B cell (primary cell): ENCODE measurements around the gene DOCK1. TPM values are rescaled to one million over a fixed set of nuclear protein-coding genes. Genes with fewer than 3 reads are reported as not detected.

Source experiments
- ATAC-seq: fragments of 200-7000 bp; cut with Tn5 transposase; one replicate; pipeline ENCODE4 v1.10.0; 2021; ENCODE audit warnings: low read depth, mild to moderate bottlenecking, moderate number of reproducible peaks, moderate library complexity
- CTCF ChIA-PET: fragments of 350-600 bp; sonication (Branson Sonifier 250); formaldehyde crosslinking; loops from one replicate; lab custom pipeline; 2021; ENCODE audit warnings: antibody characterized with exemption, inconsistent platforms; lab: Charles Lee
- POLR2A ChIA-PET: fragments of 350-600 bp; sonication (Branson Sonifier 250); formaldehyde crosslinking; loops from one replicate; lab custom pipeline; 2021; ENCODE audit warnings: antibody characterized with exemption; lab: Charles Lee
- DNase-seq: peaks from one replicate; pipeline ENCODE4 v3.0.0; 2013
- H2AFZ ChIP-seq: 2 replicates; pipeline ENCODE4 v1.6.1; 2012; ENCODE audit warnings: mild to moderate bottlenecking, low read depth, low read length; ENCODE audit not compliant: insufficient read depth, poor library complexity, severe bottlenecking
- H3K27ac ChIP-seq, 2 donors: 1 replicate in 1 of 2; 2 replicates in 1 of 2; pipeline ENCODE4 v1.5.1; 2012 to 2013; ENCODE audit warnings: low read length in 2 of 2, mild to moderate bottlenecking in 2 of 2, moderate library complexity in 1 of 2
- H3K27me3 ChIP-seq, 4 experiments: fragments of 200-600 bp in 1 of 4; sonication (generic) in 1 of 4; replicated peaks in 1 of 4; 1 replicate in 2 of 4; 2 replicates in 2 of 4; pipeline versions ENCODE4 v1.6.1 to v1.7.0; 2013 to 2016; ENCODE audit warnings: low read length in 3 of 4, mild to moderate bottlenecking in 2 of 4, mixed read lengths in 1 of 4, moderate library complexity in 1 of 4; ENCODE audit not compliant: insufficient read depth in 4 of 4, control insufficient read depth in 3 of 4; ENCODE audit errors: control extremely low read depth in 1 of 4
- H3K36me3 ChIP-seq, 2 experiments: replicated peaks in 1 of 2; 1 replicate in 1 of 2; 2 replicates in 1 of 2; pipeline versions ENCODE4 v1.6.1 to v1.7.1; 2013; ENCODE audit warnings: low read length in 1 of 2; ENCODE audit not compliant: insufficient read depth in 2 of 2, control insufficient read depth in 1 of 2; ENCODE audit errors: control extremely low read depth in 1 of 2, extremely low read depth in 1 of 2
- H3K4me1 ChIP-seq, 2 donors: fragments of 200-600 bp in 1 of 2; sonication (generic) in 1 of 2; 1 replicate in 1 of 2; 2 replicates in 1 of 2; pipeline versions ENCODE4 v1.5.1 to v1.6.1; 2013 to 2017; ENCODE audit warnings: low read length in 2 of 2; ENCODE audit not compliant: control insufficient read depth in 2 of 2, insufficient read depth in 2 of 2
- H3K4me2 ChIP-seq: replicated peaks from 2 replicates; pipeline ENCODE3; 2012; ENCODE audit warnings: mild to moderate bottlenecking, low read depth, low read length; ENCODE audit not compliant: poor library complexity, severe bottlenecking
- H3K4me3 ChIP-seq, 5 experiments: fragments of 200-600 bp in 1 of 5; sonication (generic) in 1 of 5; 1 replicate in 3 of 5; 2 replicates in 2 of 5; pipeline versions ENCODE4 v1.5.1 to v1.7.0; 2011 to 2016; ENCODE audit warnings: low read length in 4 of 5, mild to moderate bottlenecking in 4 of 5, low read depth in 2 of 5, control low read depth in 1 of 5, moderate library complexity in 1 of 5; ENCODE audit not compliant: insufficient read depth in 1 of 5; ENCODE audit errors: control extremely low read depth in 1 of 5, extremely low read depth in 1 of 5
- H3K79me2 ChIP-seq: fragments of 200-600 bp; sonication (generic); one replicate; pipeline ENCODE4 v1.6.0; 2016; ENCODE audit warnings: low read length; ENCODE audit not compliant: control insufficient read depth, insufficient read depth
- H3K9ac ChIP-seq: fragments of 200-600 bp; sonication (generic); 2 replicates; pipeline ENCODE4 v1.6.1; 2017; ENCODE audit warnings: mild to moderate bottlenecking, low read length, moderate library complexity
- H3K9me3 ChIP-seq, 3 donors: one replicate each; pipeline versions ENCODE4 v1.6.1 to v1.7.1; 2013; ENCODE audit warnings: low read length in 2 of 3; ENCODE audit not compliant: control insufficient read depth in 2 of 3, insufficient read depth in 1 of 3; ENCODE audit errors: control extremely low read depth in 1 of 3
- H4K20me1 ChIP-seq: 2 replicates; pipeline ENCODE4 v1.6.0; 2012; ENCODE audit warnings: mild to moderate bottlenecking, low read length; ENCODE audit not compliant: insufficient read depth, control insufficient read depth, poor library complexity, severe bottlenecking
- H3K27ac Mint-ChIP-seq: one replicate; pipeline ENCODE4 v1.8.0; 2021; ENCODE audit warnings: mixed read lengths
- H3K27me3 Mint-ChIP-seq: one replicate; pipeline ENCODE4 v1.8.0; 2021; ENCODE audit warnings: mixed read lengths
- H3K4me1 Mint-ChIP-seq: one replicate; pipeline ENCODE4 v1.8.0; 2021; ENCODE audit warnings: mixed read lengths
- H3K4me3 Mint-ChIP-seq: one replicate; pipeline ENCODE4 v1.8.0; 2021; ENCODE audit warnings: mixed read lengths
- H3K9me3 Mint-ChIP-seq: one replicate; pipeline ENCODE4 v1.8.0; 2022; ENCODE audit warnings: mixed read lengths; ENCODE audit not compliant: insufficient read depth
- CTCF ChIP-seq: fragments of 200-600 bp; IDR thresholded peaks from one replicate; pipeline ENCODE4 v1.8.0; 2022; ENCODE audit warnings: antibody characterized with exemption, mild to moderate bottlenecking
- EZH2 ChIP-seq: IDR thresholded peaks from 2 replicates; pipeline ENCODE4 v1.6.1; 2012; ENCODE audit warnings: borderline replicate concordance, low read depth, mild to moderate bottlenecking, moderate library complexity, low read length; ENCODE audit not compliant: insufficient read depth, poor library complexity, severe bottlenecking
- WGBS: methylation state at CpG from one replicate; pipeline ENCODE4 v1.1.5; 2013; ENCODE audit warnings: missing lambda C conversion rate; ENCODE audit not compliant: insufficient coverage; 5-methylcytosine and 5-hydroxymethylcytosine counted together
- intact Hi-C: fragments of 100-400 bp; cut with micrococcal nuclease; formaldehyde crosslinking; loops from one replicate; pipeline ENCODE4 v1.10.0; 2022
- polyA plus RNA-seq: library from polyadenylated mRNA; depleted of rRNA; stranded (reverse); fragments of >200 nt; gene quantifications from 2 replicates; pipeline ENCODE4 v1.2.3, GENCODE V29; 2012
- total RNA-seq, 2 donors: library from RNA; stranded (reverse); fragments of 120-200 nt in 1 of 2; gene quantifications; 1 replicate in 1 of 2; 2 replicates in 1 of 2; pipeline versions ENCODE4 v1.2.3 to v1.2.4, GENCODE V29; 2013 to 2022

DOCK1 gene
- total and polyA plus RNA-seq, 2 donors (not counting 1 experiment from before 2014, with no cell fraction given), result not detected

- no peak for DNase-seq
- H3K4me3 Mint-ChIP-seq, result no peak overlapping the region
- no peaks in the 10 kb centered on the region for H3K27me3 Mint-ChIP-seq
These were observed 130.6 kb downstream of the DOCK1 start for GRCh38 chr10:127035827-127036226.

DNA sequence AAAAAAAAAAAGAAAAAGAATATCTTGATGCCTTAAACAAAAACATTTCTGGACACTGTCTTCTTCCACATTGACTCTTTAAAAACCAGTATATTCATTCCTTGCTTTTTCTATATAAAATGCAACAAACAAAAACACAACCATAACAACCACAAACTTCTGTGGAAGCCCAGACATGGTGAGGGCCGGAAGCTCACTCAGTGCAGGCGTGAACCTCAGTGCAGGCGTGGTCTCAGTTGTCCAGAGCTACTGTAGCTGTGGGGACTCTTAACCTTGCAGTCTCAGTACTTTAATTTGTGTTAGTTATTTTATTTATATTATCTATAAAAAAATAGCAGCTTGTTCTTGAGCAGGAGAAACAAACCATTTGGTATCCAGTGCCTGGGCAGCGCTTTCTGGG lies 131.8 kb downstream of the DOCK1 start:
- POLR2A ChIA-PET, result no interaction called here
- 80% methylated on average over 1 of the region's 4 CpGs for WGBS
- no peak overlapping the region for H3K4me3 Mint-ChIP-seq
- Histone ChIP-seq H2AFZ (no peak overlapping the region), H3K9me3 (peaks cover 0 to 3% (median 0%) of the 10 kb centered on the region in 3 donors), H3K27me3 (no peaks in the 10 kb centered on the region), H3K4me2 (no peak overlapping the region), H3K9ac (no peak overlapping the region), H3K36me3 (no peaks in the 10 kb centered on the region), H4K20me1 (no peaks in the 10 kb centered on the region), H3K4me3 (no peak overlapping the region), H3K4me1 (no peaks in the 10 kb centered on the region), H3K79me2 (no peaks in the 10 kb centered on the region), H3K27ac (no peak overlapping the region)
- no peak overlapping the region for H3K27ac Mint-ChIP-seq
- intact Hi-C loops, result no loop called here
- DNase-seq (no peak), ATAC-seq (no peak)
- no peaks in the 10 kb centered on the region for H3K4me1 Mint-ChIP-seq
- TF ChIP-seq CTCF (no peak), EZH2 (no peak)
- peaks cover 3% of the 10 kb centered on the region for H3K9me3 Mint-ChIP-seq
- no peaks in the 10 kb centered on the region for H3K27me3 Mint-ChIP-seq
- CTCF ChIA-PET, result no interaction called here

More at GRCh38 chr10:127035827-127036226, 130.6 kb downstream of the DOCK1 start:
- ATAC-seq, result no peak
- H3K79me2 ChIP-seq, result no peaks in the 10 kb centered on the region
- H3K4me1 ChIP-seq, result no peaks in the 10 kb centered on the region
- no peaks in the 10 kb centered on the region for H3K27me3 ChIP-seq
- no peaks in the 10 kb centered on the region for H3K4me1 Mint-ChIP-seq
- H2AFZ ChIP-seq, result no peak overlapping the region
- H3K4me2 ChIP-seq, result no peak overlapping the region
- H3K9ac ChIP-seq, result no peak overlapping the region
- 93% methylated on average over 3 of the region's 4 CpGs for WGBS
- peaks cover 3% of the 10 kb centered on the region for H3K9me3 Mint-ChIP-seq
- H4K20me1 ChIP-seq, result no peaks in the 10 kb centered on the region
- H3K36me3 ChIP-seq, result no peaks in the 10 kb centered on the region
- H3K4me3 ChIP-seq, result no peak overlapping the region
- no peak for TF ChIP-seq CTCF
- ChIA-PET POLR2A (no interaction called here), CTCF (no interaction called here)
- no peak overlapping the region for H3K27ac Mint-ChIP-seq
- peaks cover 0 to 3% (median 0%) of the 10 kb centered on the region in 3 donors for H3K9me3 ChIP-seq
- H3K27ac ChIP-seq, result no peak overlapping the region
- intact Hi-C loops, result no loop called here
